Body of pancreas (tissue), 4 donors: ENCODE data around the gene DLG1.

Experiments used
- CTCF ChIP-seq, 7 experiments: fragments of 450-650 bp in 4 of 7; fragments of 200-600 bp in 3 of 7; sonication (generic) in 3 of 7; IDR thresholded peaks; one replicate each; pipeline ENCODE4 v1.5.1; 2016 to 2019; ENCODE audit warnings: antibody characterized with exemption in 7 of 7
- POLR2A ChIP-seq, 3 donors: fragments of 450-650 bp; IDR thresholded peaks; one replicate each; pipeline ENCODE4 v1.6.1; 2016; ENCODE audit warnings: antibody characterized with exemption in 3 of 3, mild to moderate bottlenecking in 2 of 3

GRCh38 chr3:197135212-197135611 is 163.2 kb downstream of the DLG1 start:
- no peak for TF ChIP-seq CTCF (IDR thresholded peaks at IDR 0.05)
- no peak for TF ChIP-seq POLR2A (IDR thresholded peaks at IDR 0.05)
